Measurements from ENCODE around the gene PLA2R1.
A peak's percentile ranks its signal among the peaks of the same experiment; 100 is the strongest.

Gene PLA2R1

GRCh38 chr2:160042054-160042453, 20.4 kb downstream of the PLA2R1 start:
- H3K27ac ChIP-seq = no peak overlapping the region
- no peak for TF ChIP-seq CTCF (conservative IDR thresholded peaks at IDR 0.05)

- no peak overlapping the region for H3K27ac ChIP-seq
- TF ChIP-seq CTCF (conservative IDR thresholded peaks at IDR 0.05) = no peak
Observed at GRCh38 chr2:160041091-160041490, 21.3 kb downstream of the PLA2R1 start.

GRCh38 chr2:160039166-160039903, 23.1 kb downstream of the PLA2R1 start:
- H3K27ac ChIP-seq = peak overlapping the region; percentile 21; the same call in 1 of the 2 replicates
- no peak for TF ChIP-seq CTCF (conservative IDR thresholded peaks at IDR 0.05)

- H3K27ac ChIP-seq = peak overlapping the region; percentile 21; the same call in 1 of the 2 replicates
Observed at GRCh38 chr2:160038662-160039061, 23.8 kb downstream of the PLA2R1 start.

GRCh38 chr2:160036736-160037135, 25.7 kb downstream of the PLA2R1 start:
- no peak overlapping the region for H3K27ac ChIP-seq
- TF ChIP-seq CTCF (conservative IDR thresholded peaks at IDR 0.05) = no peak

GRCh38 chr2:160035125-160035524, 27.3 kb downstream of the PLA2R1 start:
- no peak for TF ChIP-seq CTCF (conservative IDR thresholded peaks at IDR 0.05)
- H3K27ac ChIP-seq = no peak overlapping the region

- H3K27ac ChIP-seq = no peak overlapping the region
Observed at GRCh38 chr2:160034396-160034795, 28.0 kb downstream of the PLA2R1 start.

More at GRCh38 chr2:160034396-160034795, 28.0 kb downstream of the PLA2R1 start:
- TF ChIP-seq CTCF (conservative IDR thresholded peaks at IDR 0.05) = no peak

All from VCaP (cell line).